ENCODE data around the gene ANGPTL3.

Gene ANGPTL3

GRCh38 chr1:62628506-62628905, 31.2 kb downstream of the ANGPTL3 start:
- DNase-seq (ENCODE audit: low spot score): no peak

GRCh38 chr1:62637392-62638105, 40.2 kb downstream of the ANGPTL3 start:
- no peak for DNase-seq (ENCODE audit: low spot score)

- no peak for DNase-seq (ENCODE audit: low spot score)
These were observed 46.0 kb downstream of the ANGPTL3 start for GRCh38 chr1:62643283-62643682.

GRCh38 chr1:62652387-62652786, 55.1 kb downstream of the ANGPTL3 start:
- DNase-seq (ENCODE audit: low spot score): no peak

- no peak for DNase-seq (ENCODE audit: low spot score)
These were observed 57.4 kb downstream of the ANGPTL3 start for GRCh38 chr1:62654744-62655143.

Data from D341Med (cell line).